Thoracic aorta (tissue), 2 donors: ENCODE data around the gene CDR2. TPM values are rescaled to one million over a fixed set of nuclear protein-coding genes. Genes with fewer than 3 reads are reported as not detected.

Experiments
- ATAC-seq: fragments of 150-250 bp; one replicate; pipeline ENCODE4 v1.8.0; 2017; ENCODE audit warnings: low read depth; ENCODE audit not compliant: insufficient number of reproducible peaks, low FRiP score
- DNase-seq: peaks from one replicate; pipeline ENCODE4 v3.0.0-alpha.2; 2020; ENCODE audit warnings: low spot score
- H3K27ac ChIP-seq, 2 donors: fragments of 200-600 bp; sonication (generic); 1 replicate in 1 of 2; 2 replicates in 1 of 2; pipeline ENCODE4 v1.5.1; 2016; ENCODE audit warnings: mild to moderate bottlenecking in 2 of 2, moderate library complexity in 2 of 2
- H3K27me3 ChIP-seq: fragments of 200-600 bp; sonication (generic); replicated peaks from 2 replicates; pipeline ENCODE4 v1.6.0; 2016; ENCODE audit warnings: mild to moderate bottlenecking; ENCODE audit not compliant: insufficient read depth
- H3K36me3 ChIP-seq: fragments of 200-600 bp; sonication (generic); one replicate; pipeline ENCODE4 v1.5.1; 2016
- H3K4me1 ChIP-seq, 2 donors: fragments of 200-600 bp; sonication (generic); 1 replicate in 1 of 2; 2 replicates in 1 of 2; pipeline versions ENCODE4 v1.5.1 to v1.6.0; 2016; ENCODE audit warnings: low read depth in 2 of 2, mild to moderate bottlenecking in 1 of 2; ENCODE audit not compliant: control insufficient read depth in 1 of 2
- H3K4me3 ChIP-seq: fragments of 200-600 bp; sonication (generic); 2 replicates; pipeline ENCODE4 v1.5.1; 2016; ENCODE audit warnings: mild to moderate bottlenecking
- H3K9me3 ChIP-seq: fragments of 200-600 bp; sonication (generic); 2 replicates; pipeline ENCODE4 v1.5.1; 2016
- CTCF ChIP-seq: fragments of 200-600 bp; sonication (generic); IDR thresholded peaks from one replicate; pipeline ENCODE4 v1.5.1; 2019; ENCODE audit warnings: antibody characterized with exemption
- total RNA-seq, 2 donors: library from RNA; depleted of rRNA; stranded (reverse); fragments of >200 nt; gene quantifications; one replicate each; pipeline versions ENCODE4 v1.1.0 to v1.2.3, GENCODE V29; 2016

The CDR2 gene
- total RNA-seq, 2 donors from 2014 or later = 41.2 to 55.0 TPM

GRCh38 chr16:22320572-22321339, 53.7 kb downstream of the CDR2 start:
- H3K27me3 ChIP-seq = no peaks in the 10 kb centered on the region
- TF ChIP-seq CTCF = no peak
- peaks cover 48% of the 10 kb centered on the region for H3K36me3 ChIP-seq
- no peak overlapping the region for H3K27ac ChIP-seq
- no peak for DNase-seq
- no peaks in the 10 kb centered on the region for H3K4me1 ChIP-seq
- no peaks in the 10 kb centered on the region for H3K9me3 ChIP-seq
- ATAC-seq = no peak
- no peak overlapping the region for H3K4me3 ChIP-seq

GRCh38 chr16:22318690-22319358, 55.6 kb downstream of the CDR2 start:
- H3K9me3 ChIP-seq = no peaks in the 10 kb centered on the region
- no peaks in the 10 kb centered on the region for H3K27me3 ChIP-seq
- no peak overlapping the region for H3K4me3 ChIP-seq
- ATAC-seq (no peak), DNase-seq (no peak)
- peak; percentile 24 for TF ChIP-seq CTCF
- no peak overlapping the region for H3K27ac ChIP-seq
- peaks cover 52% of the 10 kb centered on the region for H3K36me3 ChIP-seq
- no peaks in the 10 kb centered on the region for H3K4me1 ChIP-seq

GRCh38 chr16:22317625-22318024, 56.8 kb downstream of the CDR2 start:
- DNase-seq = no peak
- Histone ChIP-seq H3K4me3 (no peak overlapping the region), H3K4me1 (no peaks in the 10 kb centered on the region), H3K27ac (no peak overlapping the region), H3K9me3 (no peaks in the 10 kb centered on the region), H3K27me3 (no peaks in the 10 kb centered on the region), H3K36me3 (peaks cover 57% of the 10 kb centered on the region)
- no peak for TF ChIP-seq CTCF
- ATAC-seq = no peak

- Histone ChIP-seq H3K36me3 (peaks cover 60% of the 10 kb centered on the region), H3K4me3 (no peak overlapping the region), H3K4me1 (no peaks in the 10 kb centered on the region), H3K27ac (no peak overlapping the region), H3K9me3 (no peaks in the 10 kb centered on the region), H3K27me3 (no peaks in the 10 kb centered on the region)
- TF ChIP-seq CTCF = no peak
- DNase-seq = no peak
- ATAC-seq = no peak
These were observed 57.4 kb downstream of the CDR2 start for GRCh38 chr16:22317001-22317530.

- Histone ChIP-seq H3K9me3 (no peaks in the 10 kb centered on the region), H3K4me3 (no peak overlapping the region), H3K4me1 (no peaks in the 10 kb centered on the region), H3K27ac (no peak overlapping the region), H3K27me3 (no peaks in the 10 kb centered on the region), H3K36me3 (peaks cover 63% of the 10 kb centered on the region)
- no peak for DNase-seq
- no peak for ATAC-seq
- TF ChIP-seq CTCF = no peak
These were observed 58.0 kb downstream of the CDR2 start for GRCh38 chr16:22316411-22316811.
